LNCAP (cell line): ENCODE measurements around the gene PCSK5.

Experiments
- TF ChIP-seq, protein P1 (sequence below): fragments of 450-650 bp; IDR thresholded peaks from 2 replicates; pipeline ENCODE4 v1.5.1; 2017; ENCODE audit warnings: mild to moderate bottlenecking

The PCSK5 gene

DNA sequence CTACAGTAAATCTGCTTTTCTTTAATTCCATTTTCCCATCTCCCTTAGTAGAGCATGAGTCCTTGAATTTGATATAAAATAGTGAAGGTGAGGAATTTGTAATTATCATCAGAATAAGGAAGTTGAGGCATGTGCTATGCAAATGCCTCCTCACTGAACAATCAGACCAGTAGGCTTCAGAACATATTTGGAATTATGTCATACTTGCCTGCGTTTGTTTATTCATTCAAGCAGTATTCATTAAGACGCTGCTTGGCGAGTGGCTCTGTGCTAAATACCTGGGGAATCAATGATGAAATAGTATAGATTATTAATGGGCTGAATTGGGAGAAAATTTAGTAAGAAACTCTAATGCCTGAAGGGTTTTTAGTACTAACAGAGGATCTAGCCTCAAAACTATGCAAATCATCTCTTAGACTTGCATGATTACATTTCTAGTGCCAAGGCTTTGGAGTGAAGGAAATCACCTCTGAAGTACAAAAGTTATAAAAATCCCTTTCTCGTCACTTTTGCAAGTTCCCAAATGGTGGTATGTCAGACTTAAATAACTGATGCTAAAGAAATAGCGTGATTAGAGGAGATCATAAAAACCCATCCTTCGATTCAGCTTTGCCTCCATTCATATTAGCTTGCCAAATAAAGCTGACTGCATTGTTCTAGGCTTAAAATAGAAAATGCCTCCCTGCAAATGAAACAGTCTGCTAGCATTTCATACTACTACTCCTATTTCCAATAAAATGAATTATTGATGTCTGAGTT is 141.7 kb downstream of the PCSK5 start:
- TF ChIP-seq, protein P1, sequence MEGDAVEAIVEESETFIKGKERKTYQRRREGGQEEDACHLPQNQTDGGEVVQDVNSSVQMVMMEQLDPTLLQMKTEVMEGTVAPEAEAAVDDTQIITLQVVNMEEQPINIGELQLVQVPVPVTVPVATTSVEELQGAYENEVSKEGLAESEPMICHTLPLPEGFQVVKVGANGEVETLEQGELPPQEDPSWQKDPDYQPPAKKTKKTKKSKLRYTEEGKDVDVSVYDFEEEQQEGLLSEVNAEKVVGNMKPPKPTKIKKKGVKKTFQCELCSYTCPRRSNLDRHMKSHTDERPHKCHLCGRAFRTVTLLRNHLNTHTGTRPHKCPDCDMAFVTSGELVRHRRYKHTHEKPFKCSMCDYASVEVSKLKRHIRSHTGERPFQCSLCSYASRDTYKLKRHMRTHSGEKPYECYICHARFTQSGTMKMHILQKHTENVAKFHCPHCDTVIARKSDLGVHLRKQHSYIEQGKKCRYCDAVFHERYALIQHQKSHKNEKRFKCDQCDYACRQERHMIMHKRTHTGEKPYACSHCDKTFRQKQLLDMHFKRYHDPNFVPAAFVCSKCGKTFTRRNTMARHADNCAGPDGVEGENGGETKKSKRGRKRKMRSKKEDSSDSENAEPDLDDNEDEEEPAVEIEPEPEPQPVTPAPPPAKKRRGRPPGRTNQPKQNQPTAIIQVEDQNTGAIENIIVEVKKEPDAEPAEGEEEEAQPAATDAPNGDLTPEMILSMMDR: no peak

DNA sequence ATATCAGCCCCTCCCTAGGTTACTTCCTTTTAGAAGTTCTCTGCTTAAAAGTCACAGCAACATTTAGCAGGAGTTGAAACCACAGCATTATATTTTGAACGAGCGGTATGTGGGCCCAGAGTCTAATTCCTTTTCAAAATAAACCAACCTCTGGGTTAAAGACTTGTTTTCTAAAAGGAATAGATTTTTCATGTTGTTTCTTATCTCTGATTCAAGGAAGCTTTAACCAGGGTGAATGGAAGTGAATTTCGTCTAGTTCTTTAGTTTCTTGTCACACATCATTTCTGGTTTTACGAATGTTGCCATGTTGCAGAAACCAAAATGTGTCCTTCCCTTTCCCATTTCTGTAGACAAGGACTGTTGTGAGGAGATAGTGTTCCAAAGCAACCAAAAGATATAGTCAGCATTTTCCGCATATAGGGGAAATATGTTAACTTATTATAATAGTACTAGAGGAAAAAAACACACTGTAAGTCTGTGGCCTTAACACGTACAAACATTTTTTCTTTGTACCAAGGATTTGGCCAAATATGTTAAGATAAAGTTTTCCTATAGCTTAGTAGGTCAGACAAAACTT is 142.4 kb downstream of the PCSK5 start:
- TF ChIP-seq, protein P1: no peak

DNA sequence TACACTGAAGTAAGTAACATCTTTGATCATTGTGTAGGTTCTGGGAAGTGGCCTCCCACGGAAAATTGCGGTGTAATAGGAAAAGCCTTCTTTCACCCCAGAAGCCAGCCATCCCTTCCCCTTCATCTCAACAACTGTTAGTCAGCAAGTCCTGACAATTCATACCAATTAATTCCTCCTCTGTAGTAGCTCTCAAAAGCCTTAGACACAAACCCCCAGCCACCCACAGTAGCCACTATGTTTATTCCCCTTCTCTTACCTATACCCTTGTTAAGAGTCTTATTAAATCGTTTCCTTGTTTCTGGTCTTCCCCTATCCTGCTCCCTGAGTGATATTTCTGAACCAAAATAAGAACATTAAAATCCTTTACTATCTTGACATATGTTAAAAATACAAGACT is 143.6 kb downstream of the PCSK5 start:
- TF ChIP-seq, protein P1: no peak

DNA sequence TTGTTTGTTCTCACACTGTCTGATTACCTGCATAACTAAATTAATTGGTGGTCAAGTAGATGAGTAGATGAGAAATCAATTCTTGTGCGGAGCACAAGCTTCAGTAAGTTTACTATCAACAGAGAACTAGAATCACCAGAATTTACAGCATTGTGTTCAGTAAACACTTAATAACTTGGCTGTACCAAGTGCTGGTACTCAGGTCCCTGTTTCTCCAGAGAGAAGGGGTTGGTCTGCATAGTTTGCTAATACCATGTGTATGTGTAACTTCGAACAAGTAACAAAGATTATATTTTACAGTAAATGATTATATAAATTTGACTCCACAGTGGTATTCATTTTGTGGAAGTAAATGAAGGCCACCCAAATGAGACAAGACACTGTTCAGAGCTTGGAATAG is 146.3 kb downstream of the PCSK5 start:
- TF ChIP-seq, protein P1: no peak

DNA sequence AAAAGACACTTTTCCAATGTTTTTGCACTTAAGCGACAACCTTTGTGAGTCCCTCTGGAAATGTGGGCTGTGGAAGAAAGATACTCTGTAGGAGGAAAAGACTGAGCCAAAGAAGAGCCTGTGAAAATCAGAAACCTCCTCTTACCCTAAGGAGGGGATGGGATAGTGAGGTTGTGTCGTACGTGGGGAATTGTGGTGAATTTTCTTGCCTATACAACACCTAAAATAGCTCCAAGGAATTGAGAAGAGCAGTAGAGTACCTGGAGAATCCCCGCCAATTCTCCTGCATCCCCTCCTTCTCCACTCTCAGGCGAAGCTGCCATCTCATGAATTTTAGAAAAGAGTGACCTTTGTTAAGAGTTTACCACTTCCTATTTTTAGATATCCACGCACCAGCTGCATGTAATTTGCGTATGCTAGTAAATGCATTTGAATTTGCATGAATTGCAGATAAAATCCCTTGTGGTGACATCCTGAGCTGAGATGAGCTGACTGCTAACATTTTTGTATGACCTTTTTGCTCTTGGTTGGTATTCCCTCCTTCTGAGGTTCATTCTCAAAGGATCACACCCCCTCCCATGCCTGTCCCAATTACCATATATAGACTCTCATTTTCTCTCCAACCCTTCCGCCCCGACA is 147.2 kb downstream of the PCSK5 start:
- TF ChIP-seq, protein P1: no peak

DNA sequence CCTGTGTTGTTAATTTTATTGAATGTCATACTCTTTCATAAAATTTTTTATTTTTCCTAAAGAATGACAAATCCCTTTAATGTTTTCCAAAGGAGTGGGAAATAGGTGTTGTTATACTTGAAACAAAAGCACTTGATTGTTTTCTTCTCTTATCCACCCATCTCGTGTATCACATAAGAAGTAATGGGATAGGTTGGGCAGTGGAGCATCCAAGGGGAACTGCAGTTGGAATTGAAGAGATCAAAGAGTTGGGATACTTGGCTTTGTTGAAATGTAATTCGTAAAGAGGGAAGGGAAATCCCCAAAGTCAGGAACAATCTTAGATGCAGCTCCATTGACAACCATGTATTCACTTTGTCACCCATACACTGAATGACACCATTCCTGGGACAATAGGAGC is 148.0 kb downstream of the PCSK5 start:
- TF ChIP-seq, protein P1: no peak

DNA sequence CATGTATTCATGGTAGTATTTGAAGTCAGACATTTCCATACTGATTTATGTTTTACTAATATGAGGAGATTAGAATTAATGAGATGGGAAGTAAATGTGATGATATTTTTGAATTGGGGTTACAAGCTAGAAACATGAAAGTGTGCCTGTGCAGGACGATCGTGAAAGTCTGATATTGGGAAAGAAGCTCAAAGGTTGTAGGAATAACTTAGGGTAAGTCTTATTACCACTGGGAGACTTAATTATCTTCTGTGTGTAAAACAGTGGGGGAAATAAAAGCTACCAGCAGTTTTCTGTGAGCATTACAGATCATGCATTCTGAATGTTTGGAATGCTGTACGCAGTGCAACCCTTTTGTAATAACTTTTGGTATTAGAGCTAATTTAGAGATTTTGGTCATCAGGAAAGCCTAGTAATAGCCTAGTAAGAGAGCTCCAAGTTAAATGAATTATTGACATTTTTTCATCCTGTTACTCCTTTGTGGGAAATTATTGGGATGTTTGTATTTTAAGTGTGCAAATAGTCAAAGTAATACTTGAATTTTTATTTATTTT is 153.9 kb downstream of the PCSK5 start:
- TF ChIP-seq, protein P1: no peak
